Measurements from ENCODE around the gene DLX4. TPM values are rescaled to one million over a fixed set of nuclear protein-coding genes. Genes with fewer than 3 reads are reported as not detected.

Gene DLX4
- total RNA-seq, 1 experiment from 2014 or later: 1.3 TPM

DNA sequence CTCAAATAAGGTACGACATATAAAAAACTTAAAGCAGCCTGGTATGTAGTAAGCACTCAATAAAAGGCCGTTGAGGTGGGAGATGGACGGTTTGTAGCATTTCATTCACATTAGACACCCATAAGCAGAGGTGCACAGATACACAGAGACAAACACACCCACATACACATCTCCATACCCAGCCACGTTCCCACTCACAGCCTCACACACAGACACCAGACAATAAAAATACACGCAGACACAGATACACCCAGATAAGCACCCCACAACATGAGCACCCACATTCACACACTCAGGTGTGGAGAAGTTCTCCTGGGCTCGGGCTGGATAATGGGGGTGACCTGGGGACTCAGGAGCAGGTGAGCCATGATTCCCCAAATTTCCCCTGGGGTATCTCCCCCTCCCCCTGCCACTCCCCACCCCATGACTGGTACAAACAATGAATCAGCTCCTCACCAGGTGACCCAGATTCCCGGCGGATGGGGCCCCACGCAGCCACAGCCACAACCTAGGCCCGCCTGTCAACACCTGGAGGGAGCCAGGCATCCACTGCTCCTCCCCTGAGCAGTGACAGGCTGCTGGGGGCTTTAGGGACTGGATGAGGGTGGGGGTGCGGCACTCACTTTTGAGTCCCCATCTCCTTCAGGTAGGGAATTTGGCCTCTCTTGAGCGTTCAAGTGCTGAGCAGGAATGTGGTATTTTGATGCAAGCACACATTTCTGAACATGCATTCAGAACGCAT, 23.4 kb downstream of the DLX4 start:
- Mint-ChIP-seq H3K27ac (no peak overlapping the region), H3K4me1 (peaks cover 39% of the 10 kb centered on the region), H3K9me3 (no peaks in the 10 kb centered on the region), H3K4me3 (peak overlapping the region; percentile 61), H3K27me3 (ENCODE audit: low read depth) (peaks cover 99% of the 10 kb centered on the region), H3K36me3 (no peaks in the 10 kb centered on the region)
- no peak for TF ChIP-seq ATF1 (CRISPR knock-in tag; IDR thresholded peaks at IDR 0.05)
- TF ChIP-seq, protein P1, sequence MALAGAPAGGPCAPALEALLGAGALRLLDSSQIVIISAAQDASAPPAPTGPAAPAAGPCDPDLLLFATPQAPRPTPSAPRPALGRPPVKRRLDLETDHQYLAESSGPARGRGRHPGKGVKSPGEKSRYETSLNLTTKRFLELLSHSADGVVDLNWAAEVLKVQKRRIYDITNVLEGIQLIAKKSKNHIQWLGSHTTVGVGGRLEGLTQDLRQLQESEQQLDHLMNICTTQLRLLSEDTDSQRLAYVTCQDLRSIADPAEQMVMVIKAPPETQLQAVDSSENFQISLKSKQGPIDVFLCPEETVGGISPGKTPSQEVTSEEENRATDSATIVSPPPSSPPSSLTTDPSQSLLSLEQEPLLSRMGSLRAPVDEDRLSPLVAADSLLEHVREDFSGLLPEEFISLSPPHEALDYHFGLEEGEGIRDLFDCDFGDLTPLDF (CRISPR knock-in tag; IDR thresholded peaks at IDR 0.05): no peak
- TF ChIP-seq, protein P2, sequence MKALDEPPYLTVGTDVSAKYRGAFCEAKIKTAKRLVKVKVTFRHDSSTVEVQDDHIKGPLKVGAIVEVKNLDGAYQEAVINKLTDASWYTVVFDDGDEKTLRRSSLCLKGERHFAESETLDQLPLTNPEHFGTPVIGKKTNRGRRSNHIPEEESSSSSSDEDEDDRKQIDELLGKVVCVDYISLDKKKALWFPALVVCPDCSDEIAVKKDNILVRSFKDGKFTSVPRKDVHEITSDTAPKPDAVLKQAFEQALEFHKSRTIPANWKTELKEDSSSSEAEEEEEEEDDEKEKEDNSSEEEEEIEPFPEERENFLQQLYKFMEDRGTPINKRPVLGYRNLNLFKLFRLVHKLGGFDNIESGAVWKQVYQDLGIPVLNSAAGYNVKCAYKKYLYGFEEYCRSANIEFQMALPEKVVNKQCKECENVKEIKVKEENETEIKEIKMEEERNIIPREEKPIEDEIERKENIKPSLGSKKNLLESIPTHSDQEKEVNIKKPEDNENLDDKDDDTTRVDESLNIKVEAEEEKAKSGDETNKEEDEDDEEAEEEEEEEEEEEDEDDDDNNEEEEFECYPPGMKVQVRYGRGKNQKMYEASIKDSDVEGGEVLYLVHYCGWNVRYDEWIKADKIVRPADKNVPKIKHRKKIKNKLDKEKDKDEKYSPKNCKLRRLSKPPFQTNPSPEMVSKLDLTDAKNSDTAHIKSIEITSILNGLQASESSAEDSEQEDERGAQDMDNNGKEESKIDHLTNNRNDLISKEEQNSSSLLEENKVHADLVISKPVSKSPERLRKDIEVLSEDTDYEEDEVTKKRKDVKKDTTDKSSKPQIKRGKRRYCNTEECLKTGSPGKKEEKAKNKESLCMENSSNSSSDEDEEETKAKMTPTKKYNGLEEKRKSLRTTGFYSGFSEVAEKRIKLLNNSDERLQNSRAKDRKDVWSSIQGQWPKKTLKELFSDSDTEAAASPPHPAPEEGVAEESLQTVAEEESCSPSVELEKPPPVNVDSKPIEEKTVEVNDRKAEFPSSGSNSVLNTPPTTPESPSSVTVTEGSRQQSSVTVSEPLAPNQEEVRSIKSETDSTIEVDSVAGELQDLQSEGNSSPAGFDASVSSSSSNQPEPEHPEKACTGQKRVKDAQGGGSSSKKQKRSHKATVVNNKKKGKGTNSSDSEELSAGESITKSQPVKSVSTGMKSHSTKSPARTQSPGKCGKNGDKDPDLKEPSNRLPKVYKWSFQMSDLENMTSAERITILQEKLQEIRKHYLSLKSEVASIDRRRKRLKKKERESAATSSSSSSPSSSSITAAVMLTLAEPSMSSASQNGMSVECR (CRISPR knock-in tag; IDR thresholded peaks at IDR 0.05; ENCODE audit: borderline replicate concordance): no peak
- no peak for TF ChIP-seq HMGXB4 (CRISPR knock-in tag; IDR thresholded peaks at IDR 0.05)
- TF ChIP-seq, protein P3, sequence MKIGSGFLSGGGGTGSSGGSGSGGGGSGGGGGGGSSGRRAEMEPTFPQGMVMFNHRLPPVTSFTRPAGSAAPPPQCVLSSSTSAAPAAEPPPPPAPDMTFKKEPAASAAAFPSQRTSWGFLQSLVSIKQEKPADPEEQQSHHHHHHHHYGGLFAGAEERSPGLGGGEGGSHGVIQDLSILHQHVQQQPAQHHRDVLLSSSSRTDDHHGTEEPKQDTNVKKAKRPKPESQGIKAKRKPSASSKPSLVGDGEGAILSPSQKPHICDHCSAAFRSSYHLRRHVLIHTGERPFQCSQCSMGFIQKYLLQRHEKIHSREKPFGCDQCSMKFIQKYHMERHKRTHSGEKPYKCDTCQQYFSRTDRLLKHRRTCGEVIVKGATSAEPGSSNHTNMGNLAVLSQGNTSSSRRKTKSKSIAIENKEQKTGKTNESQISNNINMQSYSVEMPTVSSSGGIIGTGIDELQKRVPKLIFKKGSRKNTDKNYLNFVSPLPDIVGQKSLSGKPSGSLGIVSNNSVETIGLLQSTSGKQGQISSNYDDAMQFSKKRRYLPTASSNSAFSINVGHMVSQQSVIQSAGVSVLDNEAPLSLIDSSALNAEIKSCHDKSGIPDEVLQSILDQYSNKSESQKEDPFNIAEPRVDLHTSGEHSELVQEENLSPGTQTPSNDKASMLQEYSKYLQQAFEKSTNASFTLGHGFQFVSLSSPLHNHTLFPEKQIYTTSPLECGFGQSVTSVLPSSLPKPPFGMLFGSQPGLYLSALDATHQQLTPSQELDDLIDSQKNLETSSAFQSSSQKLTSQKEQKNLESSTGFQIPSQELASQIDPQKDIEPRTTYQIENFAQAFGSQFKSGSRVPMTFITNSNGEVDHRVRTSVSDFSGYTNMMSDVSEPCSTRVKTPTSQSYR (CRISPR knock-in tag; IDR thresholded peaks at IDR 0.05): no peak
- no peak for TF ChIP-seq SMAD3 (CRISPR knock-in tag; IDR thresholded peaks at IDR 0.05; ENCODE audit: borderline replicate concordance)
- TF ChIP-seq, protein P4, sequence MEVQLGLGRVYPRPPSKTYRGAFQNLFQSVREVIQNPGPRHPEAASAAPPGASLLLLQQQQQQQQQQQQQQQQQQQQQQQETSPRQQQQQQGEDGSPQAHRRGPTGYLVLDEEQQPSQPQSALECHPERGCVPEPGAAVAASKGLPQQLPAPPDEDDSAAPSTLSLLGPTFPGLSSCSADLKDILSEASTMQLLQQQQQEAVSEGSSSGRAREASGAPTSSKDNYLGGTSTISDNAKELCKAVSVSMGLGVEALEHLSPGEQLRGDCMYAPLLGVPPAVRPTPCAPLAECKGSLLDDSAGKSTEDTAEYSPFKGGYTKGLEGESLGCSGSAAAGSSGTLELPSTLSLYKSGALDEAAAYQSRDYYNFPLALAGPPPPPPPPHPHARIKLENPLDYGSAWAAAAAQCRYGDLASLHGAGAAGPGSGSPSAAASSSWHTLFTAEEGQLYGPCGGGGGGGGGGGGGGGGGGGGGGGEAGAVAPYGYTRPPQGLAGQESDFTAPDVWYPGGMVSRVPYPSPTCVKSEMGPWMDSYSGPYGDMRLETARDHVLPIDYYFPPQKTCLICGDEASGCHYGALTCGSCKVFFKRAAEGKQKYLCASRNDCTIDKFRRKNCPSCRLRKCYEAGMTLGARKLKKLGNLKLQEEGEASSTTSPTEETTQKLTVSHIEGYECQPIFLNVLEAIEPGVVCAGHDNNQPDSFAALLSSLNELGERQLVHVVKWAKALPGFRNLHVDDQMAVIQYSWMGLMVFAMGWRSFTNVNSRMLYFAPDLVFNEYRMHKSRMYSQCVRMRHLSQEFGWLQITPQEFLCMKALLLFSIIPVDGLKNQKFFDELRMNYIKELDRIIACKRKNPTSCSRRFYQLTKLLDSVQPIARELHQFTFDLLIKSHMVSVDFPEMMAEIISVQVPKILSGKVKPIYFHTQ (CRISPR knock-in tag; IDR thresholded peaks at IDR 0.05): no peak
- no peak for TF ChIP-seq FOXJ3 (CRISPR knock-in tag; IDR thresholded peaks at IDR 0.05; ENCODE audit: borderline replicate concordance)
- TF ChIP-seq JUN (CRISPR knock-in tag; IDR thresholded peaks at IDR 0.05): no peak
- no peak for ATAC-seq
- ChIA-PET POLR2A (interaction anchor here (1.6 kb wide), 1 partner anchor 93 kb away, joined by 5 read pairs; no protein-coding TSS in a partner anchor), CTCF (interaction anchor here (0.6 to 8.1 kb wide), 10 partner anchors 19 to 426 kb away, joined by 3 to 269 read pairs (median 5); partner anchors contain the start of gene DLX4)
- no peak for DNase-seq (ENCODE audit: low spot score)
